Measurements from ENCODE around the gene TMEM161A.

The TMEM161A gene

GRCh38 chr19:19159534-19159933, 21.3 kb upstream of the TMEM161A start:
- Histone ChIP-seq H4K5ac (ENCODE audit: low read length) (no peak overlapping the region), H3K4ac (ENCODE audit: low read depth, low read length) (no peak overlapping the region), H2AK5ac (ENCODE audit: low read length) (no peak overlapping the region), H2BK120ac (ENCODE audit: low read depth, low read length) (no peak overlapping the region), H3K27ac (ENCODE audit: low read depth, low read length) (no peak overlapping the region), H3K79me2 (ENCODE audit: control insufficient read depth, insufficient read depth, low read length) (no peaks in the 10 kb centered on the region), H2BK15ac (replicated peaks; ENCODE audit: low read depth) (no peak overlapping the region), H3K4me1 (ENCODE audit: control insufficient read depth, low read depth, low read length) (no peaks in the 10 kb centered on the region), H3K23ac (ENCODE audit: low read length) (no peak overlapping the region), H2BK5ac (ENCODE audit: low read length) (no peak overlapping the region), H3K4me3 (ENCODE audit: low read length) (no peak overlapping the region), H3K27me3 (ENCODE audit: insufficient read depth, low read length, poor library complexity) (no peaks in the 10 kb centered on the region), H3K9ac (ENCODE audit: low read length) (no peak overlapping the region), H3K56ac (ENCODE audit: low read length) (no peak overlapping the region), H3K36me3 (ENCODE audit: control insufficient read depth, insufficient read depth, low read length) (no peaks in the 10 kb centered on the region), H3K79me1 (ENCODE audit: low read length) (no peaks in the 10 kb centered on the region), H3K18ac (ENCODE audit: low read length) (no peak overlapping the region), H3K4me2 (ENCODE audit: low read length) (no peak overlapping the region), H4K8ac (ENCODE audit: low read depth, low read length) (no peak overlapping the region)
- no CpG with 5 or more reads among the region's 4 CpGs for WGBS (ENCODE audit: extremely low coverage, insufficient coverage, low lambda C conversion rate)
- no peak for DNase-seq

GRCh38 chr19:19157808-19158207, 19.5 kb upstream of the TMEM161A start:
- no peaks in the 10 kb centered on the region for H3K79me1 ChIP-seq (ENCODE audit: low read length)
- no peak overlapping the region for H2AK5ac ChIP-seq (ENCODE audit: low read length)
- H3K4me3 ChIP-seq (ENCODE audit: low read length), result no peak overlapping the region
- H3K27me3 ChIP-seq (ENCODE audit: insufficient read depth, low read length, poor library complexity), result no peaks in the 10 kb centered on the region
- H3K27ac ChIP-seq (ENCODE audit: low read depth, low read length), result no peak overlapping the region
- no peaks in the 10 kb centered on the region for H3K4me1 ChIP-seq (ENCODE audit: control insufficient read depth, low read depth, low read length)
- H3K18ac ChIP-seq (ENCODE audit: low read length), result no peak overlapping the region
- H3K36me3 ChIP-seq (ENCODE audit: control insufficient read depth, insufficient read depth, low read length), result no peaks in the 10 kb centered on the region
- no peak overlapping the region for H2BK120ac ChIP-seq (ENCODE audit: low read depth, low read length)
- H3K4me2 ChIP-seq (ENCODE audit: low read length), result no peak overlapping the region
- H4K5ac ChIP-seq (ENCODE audit: low read length), result no peak overlapping the region
- H3K79me2 ChIP-seq (ENCODE audit: control insufficient read depth, insufficient read depth, low read length), result no peaks in the 10 kb centered on the region
- H3K9ac ChIP-seq (ENCODE audit: low read length), result no peak overlapping the region
- no peak overlapping the region for H2BK15ac ChIP-seq (replicated peaks; ENCODE audit: low read depth)
- no peak for DNase-seq
- H4K8ac ChIP-seq (ENCODE audit: low read depth, low read length), result no peak overlapping the region
- no CpG with 5 or more reads among the region's 6 CpGs for WGBS (ENCODE audit: extremely low coverage, insufficient coverage, low lambda C conversion rate)
- H2BK5ac ChIP-seq (ENCODE audit: low read length), result no peak overlapping the region
- no peak overlapping the region for H3K56ac ChIP-seq (ENCODE audit: low read length)
- no peak overlapping the region for H3K4ac ChIP-seq (ENCODE audit: low read depth, low read length)
- no peak overlapping the region for H3K23ac ChIP-seq (ENCODE audit: low read length)

- DNase-seq, result no peak
- H3K4me3 ChIP-seq (ENCODE audit: low read length), result no peak overlapping the region
- H3K23ac ChIP-seq (ENCODE audit: low read length), result no peak overlapping the region
- H3K27ac ChIP-seq (ENCODE audit: low read depth, low read length), result no peak overlapping the region
- no peaks in the 10 kb centered on the region for H3K4me1 ChIP-seq (ENCODE audit: control insufficient read depth, low read depth, low read length)
- no peak overlapping the region for H2BK120ac ChIP-seq (ENCODE audit: low read depth, low read length)
- no peak overlapping the region for H2BK5ac ChIP-seq (ENCODE audit: low read length)
- no peak overlapping the region for H3K18ac ChIP-seq (ENCODE audit: low read length)
- WGBS (ENCODE audit: extremely low coverage, insufficient coverage, low lambda C conversion rate), result no CpG with 5 or more reads among the region's 10 CpGs
- H3K36me3 ChIP-seq (ENCODE audit: control insufficient read depth, insufficient read depth, low read length), result no peaks in the 10 kb centered on the region
- no peak overlapping the region for H4K8ac ChIP-seq (ENCODE audit: low read depth, low read length)
- no peaks in the 10 kb centered on the region for H3K27me3 ChIP-seq (ENCODE audit: insufficient read depth, low read length, poor library complexity)
- H3K4me2 ChIP-seq (ENCODE audit: low read length), result no peak overlapping the region
- no peak overlapping the region for H3K4ac ChIP-seq (ENCODE audit: low read depth, low read length)
- no peak overlapping the region for H2BK15ac ChIP-seq (replicated peaks; ENCODE audit: low read depth)
- H2AK5ac ChIP-seq (ENCODE audit: low read length), result no peak overlapping the region
- H4K5ac ChIP-seq (ENCODE audit: low read length), result no peak overlapping the region
- H3K79me2 ChIP-seq (ENCODE audit: control insufficient read depth, insufficient read depth, low read length), result no peaks in the 10 kb centered on the region
- H3K79me1 ChIP-seq (ENCODE audit: low read length), result no peaks in the 10 kb centered on the region
- no peak overlapping the region for H3K9ac ChIP-seq (ENCODE audit: low read length)
- no peak overlapping the region for H3K56ac ChIP-seq (ENCODE audit: low read length)
These were observed 17.4 kb upstream of the TMEM161A start for GRCh38 chr19:19155495-19156219.

GRCh38 chr19:19154768-19155494, 16.7 kb upstream of the TMEM161A start:
- H2BK120ac ChIP-seq (ENCODE audit: low read depth, low read length), result no peak overlapping the region
- no peak overlapping the region for H4K5ac ChIP-seq (ENCODE audit: low read length)
- no peak overlapping the region for H2BK15ac ChIP-seq (replicated peaks; ENCODE audit: low read depth)
- H4K8ac ChIP-seq (ENCODE audit: low read depth, low read length), result no peak overlapping the region
- no peaks in the 10 kb centered on the region for H3K79me1 ChIP-seq (ENCODE audit: low read length)
- H3K18ac ChIP-seq (ENCODE audit: low read length), result no peak overlapping the region
- no CpG with 5 or more reads among the region's 6 CpGs for WGBS (ENCODE audit: extremely low coverage, insufficient coverage, low lambda C conversion rate)
- no peak overlapping the region for H3K9ac ChIP-seq (ENCODE audit: low read length)
- no peak overlapping the region for H2BK5ac ChIP-seq (ENCODE audit: low read length)
- H2AK5ac ChIP-seq (ENCODE audit: low read length), result no peak overlapping the region
- H3K4me2 ChIP-seq (ENCODE audit: low read length), result no peak overlapping the region
- no peaks in the 10 kb centered on the region for H3K79me2 ChIP-seq (ENCODE audit: control insufficient read depth, insufficient read depth, low read length)
- DNase-seq, result no peak
- H3K36me3 ChIP-seq (ENCODE audit: control insufficient read depth, insufficient read depth, low read length), result no peaks in the 10 kb centered on the region
- H3K56ac ChIP-seq (ENCODE audit: low read length), result no peak overlapping the region
- no peak overlapping the region for H3K23ac ChIP-seq (ENCODE audit: low read length)
- H3K4me1 ChIP-seq (ENCODE audit: control insufficient read depth, low read depth, low read length), result no peaks in the 10 kb centered on the region
- H3K27me3 ChIP-seq (ENCODE audit: insufficient read depth, low read length, poor library complexity), result no peaks in the 10 kb centered on the region
- no peak overlapping the region for H3K4me3 ChIP-seq (ENCODE audit: low read length)
- no peak overlapping the region for H3K4ac ChIP-seq (ENCODE audit: low read depth, low read length)
- H3K27ac ChIP-seq (ENCODE audit: low read depth, low read length), result no peak overlapping the region

GRCh38 chr19:19152668-19153384, 14.5 kb upstream of the TMEM161A start:
- Histone ChIP-seq H3K4me1 (ENCODE audit: control insufficient read depth, low read depth, low read length) (no peaks in the 10 kb centered on the region), H2AK5ac (ENCODE audit: low read length) (no peak overlapping the region), H3K36me3 (ENCODE audit: control insufficient read depth, insufficient read depth, low read length) (no peaks in the 10 kb centered on the region), H3K4me2 (ENCODE audit: low read length) (no peak overlapping the region), H2BK15ac (replicated peaks; ENCODE audit: low read depth) (no peak overlapping the region), H3K56ac (ENCODE audit: low read length) (no peak overlapping the region), H3K9ac (ENCODE audit: low read length) (no peak overlapping the region), H3K4me3 (ENCODE audit: low read length) (no peak overlapping the region), H4K8ac (ENCODE audit: low read depth, low read length) (no peak overlapping the region), H3K27ac (ENCODE audit: low read depth, low read length) (no peak overlapping the region), H4K5ac (ENCODE audit: low read length) (no peak overlapping the region), H3K23ac (ENCODE audit: low read length) (no peak overlapping the region), H3K4ac (ENCODE audit: low read depth, low read length) (no peak overlapping the region), H3K79me1 (ENCODE audit: low read length) (no peaks in the 10 kb centered on the region), H3K18ac (ENCODE audit: low read length) (no peak overlapping the region), H2BK120ac (ENCODE audit: low read depth, low read length) (no peak overlapping the region), H3K79me2 (ENCODE audit: control insufficient read depth, insufficient read depth, low read length) (no peaks in the 10 kb centered on the region), H3K27me3 (ENCODE audit: insufficient read depth, low read length, poor library complexity) (no peaks in the 10 kb centered on the region), H2BK5ac (ENCODE audit: low read length) (no peak overlapping the region)
- DNase-seq, result no peak
- no CpG with 5 or more reads among the region's 13 CpGs for WGBS (ENCODE audit: extremely low coverage, insufficient coverage, low lambda C conversion rate)

Measured in mesendoderm (in vitro differentiated cells).